Upper lobe of left lung (tissue), 4 donors: ENCODE results near the gene DNAH8.

Experiments used
- CTCF ChIP-seq, 6 experiments: fragments of 450-650 bp in 4 of 6; fragments of 200-600 bp in 2 of 6; sonication (generic) in 2 of 6; IDR thresholded peaks; one replicate each; pipeline ENCODE4 v1.5.1; 2016 to 2019; ENCODE audit warnings: antibody characterized with exemption in 6 of 6
- EP300 ChIP-seq, 4 donors: sonication (generic); formaldehyde crosslinking; IDR thresholded peaks; one replicate each; pipeline ENCODE4 v1.5.1; 2017; ENCODE audit warnings: antibody characterized with exemption in 4 of 4, control low read depth in 2 of 4
- POLR2A ChIP-seq, 4 donors: fragments of 450-650 bp; IDR thresholded peaks; one replicate each; pipeline ENCODE4 v1.5.1; 2016 to 2017; ENCODE audit warnings: antibody characterized with exemption in 4 of 4, mild to moderate bottlenecking in 2 of 4

DNA sequence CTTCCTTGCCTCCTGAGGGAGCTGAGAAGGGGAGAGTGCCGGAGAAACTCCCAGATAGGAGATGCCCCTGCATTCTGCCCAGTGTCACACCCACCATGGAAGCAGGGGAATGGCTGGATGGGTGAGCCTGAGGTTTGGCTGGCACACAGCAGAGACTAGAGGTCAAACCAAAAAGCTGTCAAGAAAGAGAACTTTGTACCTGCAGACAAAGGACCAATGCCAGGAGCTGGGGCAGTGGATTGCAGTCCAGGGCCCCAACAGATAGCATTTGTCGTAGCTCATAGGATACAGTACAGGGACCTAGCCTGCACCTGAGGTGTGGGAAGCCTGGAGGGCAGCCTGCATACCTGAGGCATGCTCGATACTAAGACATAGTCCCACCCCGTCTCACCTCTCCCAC, 227.3 kb downstream of the DNAH8 start:
- TF ChIP-seq CTCF (IDR thresholded peaks at IDR 0.05) (no peak), POLR2A (IDR thresholded peaks at IDR 0.05) (no peak), EP300 (IDR thresholded peaks at IDR 0.05) (no peak)
